HG02623 (cell line): ENCODE results near the gene CCDC34.
"Not testable (repeated sequence)": the region's sequence is repeated elsewhere in the genome, so short reads cannot be mapped to it uniquely, and the experiment has no call there.

ENCODE experiments used
- ATAC-seq: cut with Tn5 transposase; IDR thresholded peaks from one replicate; pipeline ENCODE4 v1.9.1; 2021; ENCODE audit warnings: moderate library complexity; ENCODE audit not compliant: unreplicated experiment

CCDC34 gene

DNA sequence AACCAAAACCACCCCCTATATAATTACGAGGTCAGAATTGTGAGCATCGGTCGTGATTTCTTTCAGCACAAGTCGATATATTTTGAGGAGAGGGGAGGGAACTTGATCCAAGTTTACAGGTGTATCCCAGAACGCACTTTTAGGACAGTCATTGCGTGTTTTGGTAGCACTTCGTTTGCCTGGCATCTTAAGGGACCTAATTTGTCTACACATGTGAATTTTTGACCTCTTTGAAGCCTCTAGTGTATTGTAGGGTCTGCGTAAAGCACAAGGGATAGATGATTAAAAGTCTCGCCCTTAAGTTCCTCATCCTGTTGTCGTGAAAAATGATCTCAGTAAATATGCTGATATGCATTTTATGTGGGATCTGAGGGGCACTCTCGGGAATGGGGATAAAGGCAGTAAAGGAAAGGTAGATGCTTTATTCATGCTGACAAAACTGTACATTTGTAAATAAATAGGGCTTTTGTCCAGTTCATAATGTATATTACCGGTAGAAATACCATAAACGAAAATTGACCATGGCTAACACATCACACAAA lies 632 bp upstream of the CCDC34 start:
- ATAC-seq = no peak

DNA sequence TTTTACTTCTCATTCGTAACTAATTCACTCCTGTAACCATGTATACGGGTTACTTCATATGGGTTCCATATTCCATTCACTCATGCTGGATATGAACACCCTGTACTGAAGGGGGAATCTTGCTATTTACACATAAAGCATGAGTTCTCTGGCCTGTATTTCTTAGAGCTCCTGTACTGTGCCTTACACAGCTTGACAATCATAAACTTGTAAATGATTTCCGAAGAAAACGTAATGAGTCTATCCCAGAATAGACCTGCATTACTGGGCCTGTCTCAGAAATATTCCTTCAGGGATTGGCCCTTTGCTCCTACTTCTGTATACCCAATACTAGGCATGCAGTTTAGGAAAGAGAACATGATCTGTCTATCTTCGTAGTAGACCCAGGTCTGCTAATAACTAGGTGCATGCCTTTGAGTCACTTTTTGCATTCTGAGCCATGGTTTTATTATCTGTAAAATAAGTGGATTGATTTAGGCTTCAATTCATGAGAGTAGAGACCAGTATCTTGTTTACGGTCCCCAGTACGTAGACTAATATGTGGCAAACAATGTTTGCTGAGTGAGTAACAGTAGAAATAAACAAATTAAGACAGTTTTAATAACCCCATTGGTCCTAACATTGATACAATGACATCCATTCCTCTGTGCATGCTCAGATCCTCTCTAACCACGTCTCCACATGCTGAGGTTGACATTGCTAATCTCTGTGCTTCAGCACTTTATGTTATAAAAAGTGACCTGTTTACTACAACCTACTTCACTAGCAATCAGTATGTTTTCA lies 1.2 kb downstream of the CCDC34 start:
- no peak for ATAC-seq

DNA sequence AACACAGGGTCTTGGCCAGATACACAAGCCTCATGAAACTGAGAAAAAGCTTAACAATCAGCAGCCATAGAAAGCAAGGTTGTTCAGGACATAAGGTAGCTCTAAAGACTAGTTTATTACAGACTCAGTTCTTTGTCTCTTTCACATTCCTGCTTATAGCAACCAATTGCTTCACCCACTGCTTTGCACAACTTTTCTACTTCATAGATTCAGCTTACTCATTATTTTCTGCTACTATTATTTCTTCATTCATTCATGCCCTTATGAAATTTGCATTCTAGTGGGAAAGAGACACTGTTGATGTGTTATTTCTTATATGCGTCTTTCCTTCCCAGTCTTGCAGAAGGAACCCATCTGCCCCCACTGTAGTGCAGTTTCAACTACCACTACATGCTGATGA lies 4.7 kb downstream of the CCDC34 start:
- no peak for ATAC-seq

DNA sequence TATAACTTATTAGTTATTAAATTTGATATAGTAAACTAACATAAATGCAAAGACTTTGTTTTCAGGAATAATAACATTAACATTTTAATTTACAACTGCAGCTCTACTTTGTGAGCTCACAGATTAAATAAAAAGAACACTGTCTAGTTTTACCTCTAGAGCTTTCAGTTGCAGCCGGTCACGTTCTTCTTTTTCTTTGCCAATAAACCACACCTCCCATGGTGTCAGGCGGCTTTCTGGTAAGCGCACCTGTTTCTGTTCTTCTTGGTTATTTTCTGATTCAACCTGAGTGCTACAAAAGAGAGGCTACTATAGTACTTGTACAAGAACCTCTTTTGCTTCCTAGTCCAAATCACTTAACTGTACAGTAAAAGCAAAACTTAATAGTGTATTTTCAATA lies 5.8 kb downstream of the CCDC34 start:
- no peak for ATAC-seq

DNA sequence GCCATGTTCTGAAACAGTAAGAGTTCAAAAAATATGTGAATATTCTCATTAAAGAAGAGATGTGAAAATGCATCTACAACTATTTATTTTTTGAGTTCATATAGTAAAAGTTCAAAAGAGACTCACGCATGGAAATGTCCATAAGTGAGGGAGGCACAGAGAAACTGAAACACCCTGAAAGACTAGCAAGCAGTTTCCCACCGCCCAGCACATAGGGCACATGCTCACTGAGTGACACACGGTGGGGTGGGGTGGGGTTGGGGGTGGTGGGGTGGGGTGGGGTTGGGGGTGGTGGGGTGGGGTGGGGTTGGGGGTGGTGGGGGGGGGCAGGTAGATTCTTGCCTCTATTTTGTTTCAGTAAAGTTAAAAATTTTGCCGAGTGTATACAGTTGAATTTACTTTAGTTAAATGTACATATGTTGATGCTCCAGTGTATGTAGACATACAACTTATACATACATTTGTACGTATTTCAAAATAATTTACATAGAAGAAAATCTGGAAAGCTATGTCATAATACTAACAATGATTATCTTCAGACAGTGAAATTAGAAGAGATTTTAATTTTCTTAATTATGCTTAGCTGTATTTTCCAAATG lies 6.3 kb downstream of the CCDC34 start:
- ATAC-seq = no peak

DNA sequence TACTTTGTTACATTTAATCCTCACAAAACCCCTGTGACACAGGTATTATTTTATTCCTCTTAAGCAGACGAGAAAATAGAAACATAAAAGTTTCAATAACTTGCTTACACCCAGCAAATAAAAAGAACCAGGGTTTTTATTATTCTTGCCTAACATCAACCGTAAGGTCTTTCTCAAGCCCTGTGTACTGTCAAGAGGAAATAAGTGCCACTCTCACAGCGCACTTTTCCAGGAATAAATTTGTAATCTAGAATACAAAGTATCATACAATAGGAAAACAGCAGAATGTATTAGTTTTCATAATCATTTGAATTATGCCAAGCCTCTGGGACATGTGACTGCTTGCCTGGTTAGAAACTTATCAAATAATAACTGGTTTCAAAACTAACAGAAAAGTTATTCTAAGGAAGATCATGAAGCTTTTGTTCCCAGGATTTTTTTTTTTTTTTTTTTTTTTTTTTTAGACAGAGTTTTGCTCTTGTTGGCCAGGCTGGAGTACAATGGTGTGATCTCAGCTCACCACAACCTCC lies 7.4 kb downstream of the CCDC34 start:
- no peak for ATAC-seq

DNA sequence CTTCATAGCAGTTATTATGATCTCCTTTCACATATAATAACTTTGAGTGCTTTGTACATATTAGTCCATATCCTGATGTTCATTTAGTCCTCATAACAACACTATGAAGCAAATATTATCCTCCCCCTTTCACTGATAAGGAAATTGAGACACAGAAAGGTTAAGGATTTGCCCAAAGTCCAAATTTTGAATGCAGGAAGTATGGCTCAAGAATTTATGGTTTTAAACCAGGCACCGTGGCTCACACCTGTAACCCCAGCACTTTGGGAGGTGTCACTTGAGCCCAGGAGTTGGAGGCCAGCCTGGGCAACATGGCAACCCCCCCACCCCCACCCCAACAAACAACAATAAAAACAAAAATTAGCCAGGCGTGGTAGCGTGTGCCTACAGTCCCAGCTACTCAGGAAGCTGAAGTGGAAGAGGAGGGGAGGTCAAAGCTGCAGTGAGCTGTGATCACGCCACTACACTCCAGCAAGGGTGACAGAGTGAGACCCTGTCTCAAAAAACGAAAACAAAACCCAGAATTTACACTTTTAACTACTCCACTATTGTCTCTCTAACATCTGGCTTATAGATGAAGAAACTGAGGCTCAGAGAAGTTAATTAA lies 8.6 kb downstream of the CCDC34 start:
- ATAC-seq = no peak

DNA sequence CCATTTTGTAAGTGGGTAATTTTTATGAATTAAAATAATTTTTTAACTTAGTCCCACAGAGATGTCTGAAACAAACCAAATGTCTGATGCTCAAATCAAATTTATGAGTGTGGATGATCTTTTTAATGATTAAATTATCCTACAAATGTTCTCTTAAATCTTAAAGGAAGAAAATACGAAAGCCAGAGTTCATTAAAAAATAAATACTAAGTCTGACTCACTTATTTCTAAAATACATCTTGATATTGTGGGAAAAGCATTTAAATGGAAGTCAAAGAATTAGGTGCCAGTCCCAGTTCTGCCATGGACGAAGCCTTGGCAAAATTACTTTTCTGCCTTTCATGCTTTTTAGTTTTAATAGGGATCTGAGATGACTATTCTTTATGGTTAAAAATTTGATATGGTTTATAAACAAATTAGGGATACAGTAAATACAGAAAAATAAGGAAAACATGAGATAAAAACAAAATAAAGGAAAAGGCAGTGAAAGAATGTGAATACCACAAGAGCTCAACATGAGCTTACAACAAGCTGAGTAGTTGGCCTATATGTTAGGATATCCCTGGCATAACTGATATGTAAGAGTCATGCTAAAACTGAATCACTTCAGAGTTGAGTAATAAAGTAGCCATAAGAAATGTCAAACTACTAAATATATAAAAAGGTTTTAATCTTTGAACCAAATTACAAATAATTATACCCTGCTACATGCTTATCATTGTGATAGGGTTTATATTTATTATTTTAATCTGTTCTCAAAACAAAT lies 9.2 kb downstream of the CCDC34 start:
- no peak for ATAC-seq

DNA sequence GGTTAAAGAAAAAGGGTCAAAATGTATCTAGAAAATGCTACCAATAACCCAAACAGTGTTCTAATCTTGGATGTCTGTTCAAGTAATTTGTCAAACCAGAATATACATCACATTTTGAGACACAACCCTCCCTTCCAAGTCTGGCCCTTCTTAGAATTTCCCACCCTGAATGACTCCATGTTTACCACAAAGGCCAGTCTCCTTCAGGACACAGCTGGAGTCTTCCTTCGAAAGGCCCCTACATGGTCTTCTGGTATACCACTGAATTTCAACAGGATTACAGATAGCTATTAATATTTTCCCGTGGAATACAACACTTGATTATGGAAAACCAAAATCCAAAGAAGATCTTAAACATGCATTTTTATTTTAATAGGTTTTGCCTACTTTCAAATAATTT lies 10.2 kb downstream of the CCDC34 start:
- ATAC-seq = no peak

DNA sequence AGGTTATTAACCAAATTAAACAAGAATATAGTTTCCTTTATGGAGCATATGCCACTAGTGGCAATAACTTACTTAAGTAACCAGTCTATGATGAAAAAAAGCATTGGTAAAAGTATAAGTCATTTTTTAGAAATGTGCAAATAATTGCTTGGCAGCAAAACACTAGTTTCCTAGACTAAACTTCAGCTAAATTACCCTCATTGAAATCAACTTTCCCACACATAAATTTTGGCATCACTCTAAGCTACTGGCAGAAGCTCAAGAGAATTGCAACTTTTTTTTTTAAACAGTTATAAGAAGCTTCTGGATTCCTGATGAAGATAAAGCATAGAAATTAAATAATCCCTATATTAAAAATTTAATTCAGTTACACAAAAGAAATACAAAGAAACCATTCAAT lies 12.5 kb downstream of the CCDC34 start:
- ATAC-seq = no peak

DNA sequence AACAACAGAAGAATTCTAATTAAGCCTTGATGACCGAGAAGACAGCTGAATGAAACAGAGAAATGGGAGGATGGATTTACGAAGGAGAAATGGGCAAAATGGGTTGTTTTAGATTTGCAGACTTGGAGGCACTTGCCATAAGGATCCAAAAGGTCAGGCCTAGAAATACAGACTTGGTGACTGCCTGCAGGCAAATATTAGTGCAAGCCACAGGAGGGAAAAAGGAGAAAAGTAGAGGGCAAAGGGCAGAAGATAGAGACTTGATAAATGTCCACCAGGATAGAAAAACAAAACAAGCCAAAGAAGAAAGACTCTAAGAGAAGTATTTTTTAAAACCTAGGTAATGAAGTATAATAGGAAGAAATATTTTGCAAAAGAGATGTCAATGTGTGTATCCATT lies 13.1 kb downstream of the CCDC34 start:
- ATAC-seq = no peak

DNA sequence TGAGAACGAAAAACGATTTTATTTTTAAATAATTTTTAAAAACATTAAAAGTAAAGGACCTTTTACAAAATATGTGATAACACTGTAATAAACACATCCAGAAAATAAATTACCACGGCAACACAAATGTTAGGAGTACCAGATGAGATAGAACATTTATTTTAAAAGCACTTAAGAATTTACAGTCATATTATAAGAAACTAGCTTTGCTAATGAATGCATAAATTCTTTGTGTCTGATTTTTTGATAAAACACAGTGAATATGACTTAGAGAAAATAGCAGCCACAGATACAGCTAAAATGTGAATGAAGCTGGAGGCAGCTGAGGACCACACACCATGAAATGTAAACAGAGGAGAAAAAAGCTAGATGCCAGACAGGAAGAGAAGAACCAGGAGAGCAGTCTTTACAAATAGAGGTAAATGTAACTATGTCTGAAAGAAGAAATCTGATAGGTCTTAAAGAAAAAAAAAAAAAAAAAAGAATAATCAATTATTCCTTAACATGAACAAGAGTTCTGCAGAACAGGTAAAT lies 14.6 kb downstream of the CCDC34 start:
- no peak for ATAC-seq

DNA sequence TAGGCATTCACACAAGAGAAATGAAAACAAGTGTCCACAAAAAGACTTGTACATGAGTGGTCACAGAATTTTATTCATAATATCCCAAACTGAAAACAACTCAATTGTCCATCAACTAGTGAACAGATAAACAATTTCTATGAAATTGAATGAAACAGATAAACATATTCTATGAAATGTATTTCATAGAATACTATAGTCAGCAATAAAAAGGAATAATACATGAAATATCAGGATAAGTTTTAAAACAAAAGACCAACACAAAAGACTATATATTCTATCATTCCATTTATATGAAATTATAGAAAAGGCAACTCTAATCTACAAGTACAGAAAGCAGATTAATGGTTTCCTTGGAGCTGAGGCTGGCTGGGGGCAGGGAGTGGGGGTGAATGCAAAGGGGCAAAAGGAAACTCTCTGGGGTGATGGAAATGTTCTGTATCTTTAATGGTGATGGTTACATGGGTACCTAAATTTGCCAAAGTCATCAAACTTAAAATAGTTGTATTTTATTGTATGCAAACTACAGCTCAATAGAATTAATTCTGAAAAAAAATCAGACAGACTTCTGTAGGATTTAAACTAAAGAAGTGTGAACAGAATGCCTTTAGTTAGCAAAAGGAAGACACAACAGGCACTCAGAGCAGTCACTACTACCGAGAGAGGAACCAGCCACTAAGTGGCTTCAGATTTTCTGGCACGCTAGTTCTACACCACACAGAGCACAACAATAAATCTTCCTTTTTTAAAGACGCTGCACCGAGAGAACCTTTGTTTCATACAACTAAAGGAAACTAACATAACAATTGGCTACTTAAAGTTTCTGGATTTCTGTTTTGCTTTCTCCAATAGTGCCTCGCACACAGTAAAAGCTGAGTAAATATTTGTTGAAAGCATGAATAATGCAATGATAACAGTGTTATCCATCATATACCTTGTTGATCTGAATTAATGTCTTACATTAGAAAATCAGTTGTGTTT lies 15.4 kb downstream of the CCDC34 start:
- no peak for ATAC-seq

DNA sequence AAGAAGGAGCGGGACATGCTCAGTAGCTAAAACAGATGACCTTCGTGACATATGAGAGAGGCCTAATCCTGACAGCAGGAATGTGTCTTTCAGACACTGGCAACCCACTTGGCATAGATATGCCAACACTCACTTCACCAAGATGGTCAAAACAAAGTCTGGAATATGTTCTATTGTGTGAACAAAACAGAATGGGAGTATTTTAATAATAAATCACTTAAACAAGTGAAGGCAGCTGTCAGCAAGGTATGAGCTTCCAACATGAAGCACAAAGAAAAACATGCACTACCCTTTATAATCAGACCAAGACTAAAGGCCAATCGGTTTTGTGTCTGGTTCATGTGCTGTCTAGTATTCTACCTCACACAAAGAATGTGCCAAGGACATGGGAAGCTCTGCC lies 23.1 kb downstream of the CCDC34 start:
- no peak for ATAC-seq

DNA sequence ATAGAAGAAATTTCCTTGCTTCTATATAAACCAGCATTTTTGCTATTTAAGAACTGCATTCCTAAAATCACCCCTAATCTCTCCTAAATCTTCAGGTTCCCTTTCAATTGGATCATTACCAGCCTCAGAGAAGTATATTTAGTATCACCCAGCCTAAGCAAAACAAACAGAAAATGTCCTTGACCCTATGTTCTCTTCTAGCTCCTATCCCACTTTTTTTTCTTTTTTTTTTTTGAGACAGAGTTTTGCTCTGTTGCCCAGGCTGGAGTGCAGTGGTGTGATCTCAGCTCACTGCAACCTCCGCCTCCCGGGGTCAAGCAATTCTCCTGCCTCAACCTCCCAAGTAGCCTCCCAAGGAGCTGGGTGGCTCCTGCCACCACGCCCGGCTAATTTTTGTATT lies 28.3 kb downstream of the CCDC34 start:
- not testable (repeated sequence) for ATAC-seq

DNA sequence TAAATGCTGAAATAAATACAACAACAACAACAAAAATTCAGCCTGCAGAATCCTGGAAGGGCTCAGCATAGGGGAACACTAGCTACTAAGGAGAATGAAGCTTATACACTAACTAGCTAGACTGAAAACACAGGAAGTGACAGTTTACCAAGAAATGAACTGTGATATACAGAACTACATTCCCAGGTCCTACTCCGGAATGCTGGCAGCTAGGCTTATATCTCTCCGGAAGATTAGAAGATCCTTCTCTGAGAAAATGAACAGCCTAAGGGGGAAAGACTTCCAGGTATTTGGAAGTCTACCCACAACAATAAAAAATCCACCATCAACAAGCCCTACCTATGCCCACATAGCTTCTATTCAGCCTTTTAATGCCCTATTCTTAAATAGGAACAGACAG lies 31.0 kb downstream of the CCDC34 start:
- ATAC-seq = no peak

DNA sequence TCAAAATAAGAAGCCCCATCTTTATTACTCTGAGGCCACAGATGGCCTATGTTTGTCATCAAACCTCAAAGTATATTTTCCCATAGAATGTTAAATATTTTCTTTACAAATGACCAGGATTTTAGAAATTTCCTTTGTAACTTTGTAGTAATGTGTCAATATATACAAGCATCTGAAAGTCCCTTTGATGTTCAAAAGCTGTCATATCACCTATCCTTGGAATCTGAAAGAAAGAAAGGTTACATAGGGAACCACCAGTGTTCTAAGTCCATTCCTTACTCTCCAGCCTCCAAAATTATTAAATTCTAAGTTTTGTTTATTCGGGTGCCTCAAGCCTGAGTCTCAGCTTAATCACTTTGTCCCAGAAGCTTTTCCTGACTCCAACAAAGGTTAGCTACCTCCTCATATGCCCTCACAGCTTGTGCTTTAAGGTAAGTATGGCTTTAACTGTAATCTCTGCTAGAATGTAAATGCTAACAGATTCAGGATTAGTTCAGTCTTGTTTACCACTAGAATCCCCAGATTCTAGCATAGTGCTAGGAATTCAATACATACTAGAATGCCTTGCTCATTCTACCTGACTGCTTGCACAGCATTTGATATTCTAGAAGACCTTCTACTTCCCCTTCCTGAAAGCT lies 32.3 kb downstream of the CCDC34 start:
- ATAC-seq = no peak

DNA sequence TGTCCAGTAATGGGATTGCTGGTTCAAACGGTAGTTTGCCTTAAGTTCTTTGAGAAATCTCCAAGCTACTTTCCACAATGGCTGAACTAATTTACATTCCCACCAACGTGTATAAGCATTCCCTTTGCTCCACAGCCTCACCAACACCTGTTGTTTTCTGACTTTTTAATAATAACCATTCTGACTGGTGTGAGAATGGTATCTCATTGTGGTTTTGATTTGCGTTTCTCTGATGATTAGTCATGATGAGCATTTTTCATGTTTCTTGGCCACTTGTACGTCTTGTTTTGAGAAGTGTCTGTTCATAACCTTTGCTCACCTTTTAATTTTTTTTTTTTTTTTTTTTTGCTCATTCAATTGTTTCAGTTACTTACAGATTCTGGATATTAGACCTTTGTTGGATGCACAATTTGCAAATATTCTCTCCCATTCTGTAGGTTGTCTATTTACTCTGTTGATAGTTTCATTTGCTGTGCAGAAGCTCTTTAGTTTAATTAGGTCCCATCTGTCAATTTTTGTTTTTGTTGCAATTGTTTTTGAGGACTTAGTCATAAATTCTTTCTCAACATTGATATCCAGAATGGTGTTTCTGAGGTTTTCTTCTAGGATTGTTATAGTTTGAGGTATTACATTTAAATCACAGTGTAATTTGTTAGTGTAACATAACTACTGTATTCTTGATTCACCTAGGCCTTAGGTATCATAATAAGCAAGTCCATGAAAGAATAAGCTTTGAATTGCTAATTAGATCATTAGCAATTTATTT lies 33.0 kb downstream of the CCDC34 start:
- no peak for ATAC-seq

DNA sequence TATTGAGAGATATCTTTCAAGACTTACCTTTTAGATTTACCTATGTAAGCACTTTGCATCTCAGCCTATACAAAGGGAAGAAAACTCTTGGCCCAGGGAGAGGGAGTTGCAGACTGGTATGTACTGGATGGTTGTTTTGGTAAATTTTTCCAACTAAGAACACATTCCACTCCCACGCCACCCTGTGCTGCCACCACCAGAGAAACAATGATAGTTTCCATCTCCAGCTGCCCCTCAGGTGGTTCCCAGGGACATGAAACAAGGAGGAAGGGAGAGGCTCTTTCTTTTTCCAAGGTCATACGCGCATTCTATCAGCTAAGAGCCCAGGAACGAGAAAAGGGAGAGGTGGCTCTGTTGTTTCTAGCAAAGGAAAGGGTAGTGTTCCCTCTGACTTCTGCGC lies 34.4 kb downstream of the CCDC34 start:
- ATAC-seq = no peak
